Ascending aorta (tissue), 2 donors: ENCODE measurements around the gene RGS7. TPM values are rescaled to one million over a fixed set of nuclear protein-coding genes. Genes with fewer than 3 reads are reported as not detected.

ENCODE experiments used
- DNase-seq, 2 donors: peaks; one replicate each; pipeline ENCODE4 v3.0.0-alpha.2; 2019; ENCODE audit warnings: low spot score in 2 of 2
- H3K27ac ChIP-seq, 2 donors: fragments of 200-600 bp; sonication (generic); one replicate each; pipeline ENCODE4 v1.5.1; 2016 to 2017; ENCODE audit warnings: mild to moderate bottlenecking in 1 of 2
- H3K27me3 ChIP-seq: fragments of 200-600 bp; sonication (generic); one replicate; pipeline ENCODE4 v1.5.1; 2017
- H3K36me3 ChIP-seq, 2 donors: fragments of 200-600 bp; sonication (generic); one replicate each; pipeline ENCODE4 v1.5.1; 2016
- H3K4me1 ChIP-seq, 2 donors: fragments of 200-600 bp; sonication (generic); one replicate each; pipeline ENCODE4 v1.5.1; 2016 to 2017; ENCODE audit warnings: mild to moderate bottlenecking in 1 of 2
- H3K4me3 ChIP-seq, 2 donors: fragments of 200-600 bp; sonication (generic); one replicate each; pipeline ENCODE4 v1.5.1; 2016 to 2017; ENCODE audit warnings: mild to moderate bottlenecking in 1 of 2
- H3K9me3 ChIP-seq, 2 donors: fragments of 200-600 bp; sonication (generic); one replicate each; pipeline ENCODE4 v1.5.1; 2016
- CTCF ChIP-seq, 3 experiments: fragments of 200-600 bp in 2 of 3; fragments of 450-650 bp in 1 of 3; sonication (generic) in 2 of 3; IDR thresholded peaks; one replicate each; pipeline ENCODE4 v1.5.1; 2016 to 2019; ENCODE audit warnings: antibody characterized with exemption in 3 of 3, mild to moderate bottlenecking in 1 of 3, moderate library complexity in 1 of 3
- intact Hi-C: fragments of 100-400 bp; cut with DNase I; formaldehyde crosslinking; loops from one replicate; pipeline ENCODE4 v1.15.1; 2023
- total RNA-seq: library from RNA; depleted of rRNA; stranded (reverse); fragments of >200 nt; gene quantifications from one replicate; pipeline ENCODE4 v1.1.0, GENCODE V29; 2016

RGS7 gene
- total RNA-seq, result not detected

DNA sequence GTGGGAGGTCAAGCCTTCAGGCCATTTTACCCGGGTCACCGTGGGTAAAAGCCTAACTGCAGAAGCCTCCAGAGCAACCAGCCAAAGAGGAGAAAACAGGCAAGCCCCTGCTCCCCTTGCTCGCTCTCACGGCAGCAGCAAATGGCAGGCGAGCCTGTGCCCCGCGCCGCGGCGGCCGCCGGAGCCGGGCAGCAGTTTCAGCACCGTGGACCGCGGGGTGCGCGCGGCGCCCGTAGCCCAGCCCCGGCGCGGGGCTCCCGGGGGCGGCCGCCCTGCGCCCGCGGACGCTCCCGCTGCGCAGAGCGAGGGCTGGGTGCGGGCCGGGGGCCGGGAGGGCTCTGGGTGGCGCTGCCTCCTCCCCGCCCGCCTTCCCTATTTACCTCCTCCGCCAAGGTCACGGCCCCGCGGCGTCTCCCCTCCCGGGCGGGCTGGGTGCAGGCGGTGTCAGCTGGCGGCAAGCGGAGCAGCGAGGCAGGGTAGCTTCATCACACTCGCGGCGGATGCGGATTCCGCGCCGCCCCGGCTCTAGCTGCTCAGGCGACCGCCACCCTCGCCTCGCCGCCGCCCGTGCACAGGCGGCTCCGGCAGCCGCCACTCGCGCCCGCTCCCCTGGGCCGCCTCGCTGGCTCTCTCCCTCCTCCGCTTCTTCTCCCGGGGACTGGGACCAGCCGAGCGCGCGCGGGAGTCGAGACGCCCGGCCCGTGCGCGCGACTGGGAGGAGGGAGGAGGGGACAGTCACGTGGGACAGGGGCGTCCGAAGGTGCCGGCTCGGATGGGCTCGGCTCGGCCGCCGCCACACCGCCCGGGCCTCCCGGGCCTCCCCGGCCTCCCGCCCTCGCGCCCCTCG is at the start of gene RGS7:
RGS7 (minus strand) TSS at position 687 of the 847 bp plus-strand sequence.
- H3K9me3 ChIP-seq, result no peaks in the 10 kb centered on the region
- H3K4me1 ChIP-seq, result no peaks in the 10 kb centered on the region
- peak within 1 kb of the TSS; percentile 41 to 68 for H3K4me3 ChIP-seq
- DNase-seq, result no peak
- no peak within 1 kb of the TSS for H3K27ac ChIP-seq
- no peaks in the 10 kb centered on the region for H3K36me3 ChIP-seq
- H3K27me3 ChIP-seq, result no peaks in the 10 kb centered on the region
- TF ChIP-seq CTCF (IDR thresholded peaks at IDR 0.05), result no peak
- intact Hi-C loops, result no loop called here

GRCh38 chr1:241406421-241406820 is 49.4 kb upstream of the RGS7 start:
- Histone ChIP-seq H3K27me3 (no peaks in the 10 kb centered on the region), H3K36me3 (no peaks in the 10 kb centered on the region), H3K27ac (no peak overlapping the region), H3K4me1 (no peaks in the 10 kb centered on the region), H3K4me3 (no peak overlapping the region), H3K9me3 (no peaks in the 10 kb centered on the region)
- DNase-seq, result no peak
- no peak for TF ChIP-seq CTCF (IDR thresholded peaks at IDR 0.05)
- intact Hi-C loops, result no loop called here

DNA sequence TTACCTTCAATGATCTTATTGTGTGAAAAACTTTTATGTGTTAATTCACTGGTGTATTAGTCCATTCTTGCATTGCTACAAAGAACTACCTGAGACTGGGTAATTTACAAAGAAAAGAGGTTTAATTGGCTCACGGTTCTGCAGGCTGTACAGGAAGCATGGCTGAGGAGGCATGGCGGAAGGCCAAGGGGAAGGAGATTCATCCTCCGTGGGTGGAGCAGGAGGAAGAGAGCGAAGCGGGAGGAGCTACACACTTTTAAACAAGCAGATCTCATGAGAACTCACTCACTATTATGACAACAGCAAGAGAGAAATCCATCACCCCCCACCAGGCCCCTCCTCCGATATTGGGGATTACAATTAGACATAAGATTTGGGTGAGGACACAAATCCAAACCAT is 44.2 kb upstream of the RGS7 start:
- Histone ChIP-seq H3K4me3 (no peak overlapping the region), H3K27me3 (no peaks in the 10 kb centered on the region), H3K9me3 (no peaks in the 10 kb centered on the region), H3K27ac (no peak overlapping the region), H3K36me3 (no peaks in the 10 kb centered on the region), H3K4me1 (no peaks in the 10 kb centered on the region)
- intact Hi-C loops, result no loop called here
- TF ChIP-seq CTCF (IDR thresholded peaks at IDR 0.05), result no peak
- no peak for DNase-seq

DNA sequence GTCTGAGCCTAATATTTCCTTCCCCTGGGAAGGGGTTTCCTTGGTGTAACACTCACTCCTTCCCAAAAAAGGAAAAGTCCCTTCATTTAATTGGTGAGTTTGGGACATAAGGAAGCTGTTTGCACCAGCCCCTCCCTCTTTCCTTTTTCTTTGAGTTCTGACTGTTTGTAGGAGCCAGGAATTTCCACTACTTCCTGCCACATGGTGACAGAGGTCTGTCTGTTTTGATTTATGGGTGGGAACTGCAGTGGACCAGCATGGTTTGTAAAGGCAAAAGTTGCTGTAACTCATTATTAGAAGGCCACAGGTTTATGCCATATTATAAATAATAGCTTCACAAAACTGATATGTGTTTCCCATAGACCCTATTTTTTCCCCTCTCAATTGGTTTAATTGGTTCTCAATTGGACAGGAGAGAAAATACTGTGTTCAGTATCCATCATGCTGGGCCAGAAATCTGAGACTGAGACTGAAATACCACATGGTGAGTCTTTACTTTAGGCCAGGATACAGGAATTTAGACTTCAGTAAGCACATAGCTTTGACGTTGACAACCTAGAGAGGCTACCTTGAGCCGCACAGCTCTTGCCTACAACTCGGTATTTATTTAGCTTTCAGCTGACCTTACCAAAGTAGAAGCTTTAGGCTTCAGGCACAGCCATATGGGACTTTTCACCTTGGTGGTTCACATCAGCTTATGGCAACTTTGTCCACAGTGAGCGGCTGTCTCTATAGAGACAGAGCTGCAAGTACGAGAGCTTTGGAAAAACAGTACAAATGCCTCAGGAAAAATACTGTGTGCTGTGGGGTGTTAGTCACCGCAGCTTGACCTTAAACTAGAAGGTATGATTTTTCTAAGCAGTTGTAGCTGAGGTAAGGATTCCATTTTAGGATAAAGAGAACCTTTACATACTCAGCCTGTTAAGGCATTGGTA is 40.0 kb upstream of the RGS7 start:
- Histone ChIP-seq H3K27ac (no peak overlapping the region), H3K9me3 (no peaks in the 10 kb centered on the region), H3K4me1 (no peaks in the 10 kb centered on the region), H3K27me3 (no peaks in the 10 kb centered on the region), H3K4me3 (no peak overlapping the region), H3K36me3 (no peaks in the 10 kb centered on the region)
- intact Hi-C loops, result no loop called here
- DNase-seq, result no peak
- TF ChIP-seq CTCF (IDR thresholded peaks at IDR 0.05), result no peak

GRCh38 chr1:241391926-241392710 is 35.1 kb upstream of the RGS7 start:
- no peaks in the 10 kb centered on the region for H3K36me3 ChIP-seq
- no peak for DNase-seq
- no peaks in the 10 kb centered on the region for H3K27me3 ChIP-seq
- H3K9me3 ChIP-seq, result no peaks in the 10 kb centered on the region
- TF ChIP-seq CTCF (IDR thresholded peaks at IDR 0.05), result no peak
- H3K4me3 ChIP-seq, result no peak overlapping the region
- no peak overlapping the region for H3K27ac ChIP-seq
- intact Hi-C loops, result no loop called here
- H3K4me1 ChIP-seq, result no peaks in the 10 kb centered on the region
